Urinary bladder (tissue), 4 donors: Measurements from ENCODE around the gene PHKB. TPM values are rescaled to one million over a fixed set of nuclear protein-coding genes. Genes with fewer than 3 reads are reported as not detected.
"Not testable (repeated sequence)": the region's sequence is repeated elsewhere in the genome, so short reads cannot be mapped to it uniquely, and the experiment has no call there.

ENCODE experiments used
- DNase-seq: peaks from one replicate; pipeline ENCODE4 v3.0.0-alpha.2; 2015; ENCODE audit errors: extremely low spot score
- H3K27ac ChIP-seq: one replicate; pipeline ENCODE4 v1.5.1; 2013; ENCODE audit warnings: low read depth, mild to moderate bottlenecking, moderate library complexity
- H3K36me3 ChIP-seq: one replicate; pipeline ENCODE4 v1.6.1; 2013; ENCODE audit warnings: mild to moderate bottlenecking, moderate library complexity; ENCODE audit not compliant: insufficient read depth
- H3K4me1 ChIP-seq: one replicate; pipeline ENCODE4 v1.6.1; 2013; ENCODE audit warnings: mild to moderate bottlenecking, moderate library complexity; ENCODE audit not compliant: insufficient read depth
- H3K4me3 ChIP-seq: one replicate; pipeline ENCODE4 v1.5.1; 2013; ENCODE audit warnings: low read depth, low read length
- WGBS: extraction: QIAGEN DNeasy Blood & Tissue Kit; methylation state at CpG from one replicate; pipeline ENCODE4 v1.1.7; 2013; 5-methylcytosine and 5-hydroxymethylcytosine counted together
- polyA plus RNA-seq: library from polyadenylated mRNA; stranded (reverse); fragments of 200-250 nt; gene quantifications from one replicate; pipeline ENCODE4 v1.2.3, GENCODE V29; 2013
- total RNA-seq: library from RNA; depleted of rRNA; stranded (reverse); fragments of >200 nt; gene quantifications from one replicate; pipeline ENCODE4 v1.2.3, GENCODE V29; 2014
- donor health status: healthy with polysubstance abuse.
- donor health status: healthy.

PHKB gene
- total and polyA plus RNA-seq, 2 donors: 25.5 to 162 TPM

GRCh38 chr16:47541135-47541534 lies 80.0 kb downstream of the PHKB start:
- WGBS: 99% methylated on average over 3 of the region's 3 CpGs
- not testable (repeated sequence) for H3K27ac ChIP-seq, H3K4me1 ChIP-seq, H3K36me3 ChIP-seq, H3K4me3 ChIP-seq, DNase-seq

- 97% methylated on average over 6 of the region's 6 CpGs for WGBS
- not testable (repeated sequence) for H3K27ac ChIP-seq, H3K4me3 ChIP-seq, H3K36me3 ChIP-seq, H3K4me1 ChIP-seq, DNase-seq
Measured at GRCh38 chr16:47544255-47544654, 83.1 kb downstream of the PHKB start.

GRCh38 chr16:47551185-47551584 lies 90.1 kb downstream of the PHKB start:
- DNase-seq, H3K27ac ChIP-seq, H3K36me3 ChIP-seq, H3K4me1 ChIP-seq, H3K4me3 ChIP-seq: not testable (repeated sequence)
- 98% methylated on average over 3 of the region's 3 CpGs for WGBS

GRCh38 chr16:47551767-47552166 lies 90.6 kb downstream of the PHKB start:
- WGBS: 96% methylated on average over 3 of the region's 3 CpGs
- H3K4me3 ChIP-seq, H3K27ac ChIP-seq, H3K36me3 ChIP-seq, H3K4me1 ChIP-seq, DNase-seq: not testable (repeated sequence)

DNA sequence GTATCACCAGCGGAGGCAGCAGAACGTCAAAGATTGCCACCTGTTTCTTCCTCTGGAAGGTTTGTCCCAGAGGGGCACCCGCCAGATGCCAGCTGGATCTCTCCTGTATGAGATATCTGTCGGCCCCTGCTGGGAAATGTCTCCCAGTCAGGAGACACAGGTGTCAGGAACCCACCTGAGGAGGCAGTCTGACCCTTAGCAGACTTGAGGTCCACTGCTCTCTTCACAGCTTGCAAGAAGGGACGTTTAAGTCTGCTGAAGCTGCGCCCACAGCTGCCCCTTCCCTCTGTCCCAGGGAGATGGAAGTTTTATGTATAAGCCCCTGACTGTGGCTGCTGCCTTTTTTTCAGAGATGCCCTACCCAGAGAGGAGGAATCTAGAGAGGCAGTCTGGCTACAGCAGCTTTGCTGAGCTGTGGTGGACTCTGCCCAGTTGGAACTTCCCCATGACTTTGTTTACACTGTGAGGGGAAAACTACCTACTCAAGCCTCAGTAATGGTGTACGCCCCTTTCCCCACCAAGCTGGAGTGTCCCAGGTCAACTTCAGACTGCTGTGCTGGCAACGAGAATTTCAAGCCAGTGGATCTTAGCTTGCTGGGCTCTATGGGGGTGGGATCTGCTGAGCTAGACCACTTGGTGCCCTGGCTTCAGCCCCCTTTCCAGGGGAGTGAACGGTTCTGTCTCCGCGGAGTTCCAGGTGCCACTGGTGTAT lies 92.9 kb downstream of the PHKB start:
- no peak overlapping the region for H3K4me3 ChIP-seq
- DNase-seq: no peak
- WGBS: 96% methylated on average over 11 of the region's 11 CpGs
- H3K4me1 ChIP-seq: no peaks in the 10 kb centered on the region
- H3K36me3 ChIP-seq: no peaks in the 10 kb centered on the region
- H3K27ac ChIP-seq: no peak overlapping the region

GRCh38 chr16:47554587-47554986 lies 93.5 kb downstream of the PHKB start:
- H3K4me3 ChIP-seq, H3K36me3 ChIP-seq, H3K27ac ChIP-seq, DNase-seq, H3K4me1 ChIP-seq: not testable (repeated sequence)
- 96% methylated on average over 8 of the region's 8 CpGs for WGBS

DNA sequence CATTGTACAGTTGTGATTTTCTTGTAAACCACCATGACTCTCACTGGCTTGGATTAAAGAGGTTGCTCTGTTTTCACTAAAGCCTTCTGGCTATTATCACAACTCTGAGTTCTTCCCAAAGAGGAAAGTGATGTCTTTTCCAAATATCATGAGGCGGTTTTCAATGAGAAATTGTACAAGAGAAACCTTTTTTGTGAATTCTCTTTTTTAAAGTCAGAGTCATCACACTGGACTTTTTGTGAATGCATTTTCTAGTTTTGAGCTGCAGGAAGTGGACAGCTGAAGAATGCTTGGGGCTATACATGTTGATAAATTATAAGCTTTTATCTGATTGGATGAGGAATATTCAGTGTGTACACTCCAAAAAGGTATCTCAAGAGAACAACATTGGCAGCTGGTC lies 100.2 kb downstream of the PHKB start:
- no peaks in the 10 kb centered on the region for H3K4me1 ChIP-seq
- no peak overlapping the region for H3K4me3 ChIP-seq
- H3K36me3 ChIP-seq: peaks cover 2% of the 10 kb centered on the region
- 96% methylated on average over 1 of the region's 1 CpG for WGBS
- DNase-seq: no peak
- no peak overlapping the region for H3K27ac ChIP-seq

GRCh38 chr16:47562366-47562765 lies 101.2 kb downstream of the PHKB start:
- Histone ChIP-seq H3K4me3 (no peak overlapping the region), H3K4me1 (no peaks in the 10 kb centered on the region), H3K36me3 (peaks cover 2% of the 10 kb centered on the region), H3K27ac (no peak overlapping the region)
- DNase-seq: no peak

DNA sequence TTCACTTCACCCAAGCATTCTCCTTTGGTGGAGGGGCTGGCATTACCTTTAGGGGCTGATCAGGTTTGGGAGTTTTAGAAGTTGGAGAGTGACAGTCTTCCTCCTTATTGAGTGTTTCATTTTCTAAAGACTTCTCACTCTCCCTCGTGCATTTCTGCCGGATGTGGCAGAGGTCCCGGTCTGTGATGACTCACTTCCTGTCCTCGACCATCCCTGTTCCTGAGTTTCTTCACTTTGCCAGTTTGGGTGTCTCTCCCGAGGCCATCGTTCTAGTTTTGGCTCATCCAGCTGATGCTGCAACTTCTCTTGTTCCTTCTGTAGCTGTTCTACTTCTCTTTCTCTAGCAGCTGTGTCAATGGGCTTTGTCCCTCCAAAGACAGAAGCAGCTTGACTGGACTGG lies 104.3 kb downstream of the PHKB start:
- H3K4me1 ChIP-seq: no peaks in the 10 kb centered on the region
- H3K27ac ChIP-seq: no peak overlapping the region
- DNase-seq: no peak
- H3K36me3 ChIP-seq: peaks cover 2% of the 10 kb centered on the region
- no peak overlapping the region for H3K4me3 ChIP-seq
- 77% methylated on average over 6 of the region's 6 CpGs for WGBS

DNA sequence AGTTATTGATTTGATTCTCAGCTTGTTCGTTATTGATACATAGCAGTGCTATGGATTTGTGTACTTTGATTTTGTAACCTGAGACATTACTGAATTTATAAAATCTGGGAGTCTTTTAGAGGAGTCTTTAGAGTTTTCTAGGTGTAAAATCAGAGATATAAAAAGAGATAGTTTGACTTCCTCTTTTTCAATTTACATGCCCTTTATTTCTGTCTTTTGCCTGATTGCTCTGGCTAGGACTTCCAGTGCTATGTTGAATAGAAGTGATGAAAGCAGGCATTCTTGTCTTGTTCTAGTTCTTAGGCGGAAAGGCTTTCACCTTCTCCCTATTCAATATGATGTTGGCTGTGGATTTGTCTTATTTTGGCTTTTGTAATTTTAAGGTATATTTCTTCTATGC lies 106.2 kb downstream of the PHKB start:
- 96% methylated on average over 2 of the region's 2 CpGs for WGBS
- DNase-seq: no peak
- Histone ChIP-seq H3K27ac (no peak overlapping the region), H3K4me3 (no peak overlapping the region), H3K4me1 (no peaks in the 10 kb centered on the region), H3K36me3 (peaks cover 2% of the 10 kb centered on the region)

DNA sequence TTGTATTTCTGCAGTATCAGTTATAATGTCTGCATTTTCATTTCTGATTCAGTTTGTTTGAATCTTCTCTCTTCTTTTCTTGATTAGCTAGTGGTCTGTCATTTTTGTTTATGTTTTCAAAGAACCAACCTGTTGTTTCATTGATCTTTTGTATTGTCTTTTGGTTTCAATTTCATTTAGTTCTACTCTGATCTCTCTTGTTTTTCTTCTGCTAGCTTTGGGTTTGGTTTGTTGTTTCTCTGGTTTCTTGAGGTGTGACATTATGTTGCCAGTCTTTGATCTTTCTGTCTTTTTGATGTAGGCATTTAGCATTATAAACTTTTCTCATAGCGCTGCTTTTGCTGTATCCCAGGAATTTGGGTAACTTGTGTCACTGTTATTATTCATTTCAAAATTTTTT lies 107.2 kb downstream of the PHKB start:
- no peak overlapping the region for H3K27ac ChIP-seq
- 95% methylated on average over 1 of the region's 1 CpG for WGBS

GRCh38 chr16:47571049-47571448 lies 109.9 kb downstream of the PHKB start:
- no peaks in the 10 kb centered on the region for H3K4me1 ChIP-seq
- H3K4me3 ChIP-seq: no peak overlapping the region
- H3K27ac ChIP-seq: no peak overlapping the region
- no peaks in the 10 kb centered on the region for H3K36me3 ChIP-seq
- no peak for DNase-seq

More for the DNA sequence above, 107.2 kb downstream of the PHKB start:
- DNase-seq: no peak
- Histone ChIP-seq H3K4me3 (no peak overlapping the region), H3K36me3 (peaks cover 2% of the 10 kb centered on the region), H3K4me1 (no peaks in the 10 kb centered on the region)

- no peak for DNase-seq
- Histone ChIP-seq H3K4me3 (no peak overlapping the region), H3K36me3 (no peaks in the 10 kb centered on the region), H3K4me1 (no peaks in the 10 kb centered on the region), H3K27ac (no peak overlapping the region)
- 81% methylated on average over 3 of the region's 3 CpGs for WGBS
Measured at GRCh38 chr16:47571711-47572110, 110.6 kb downstream of the PHKB start.

DNA sequence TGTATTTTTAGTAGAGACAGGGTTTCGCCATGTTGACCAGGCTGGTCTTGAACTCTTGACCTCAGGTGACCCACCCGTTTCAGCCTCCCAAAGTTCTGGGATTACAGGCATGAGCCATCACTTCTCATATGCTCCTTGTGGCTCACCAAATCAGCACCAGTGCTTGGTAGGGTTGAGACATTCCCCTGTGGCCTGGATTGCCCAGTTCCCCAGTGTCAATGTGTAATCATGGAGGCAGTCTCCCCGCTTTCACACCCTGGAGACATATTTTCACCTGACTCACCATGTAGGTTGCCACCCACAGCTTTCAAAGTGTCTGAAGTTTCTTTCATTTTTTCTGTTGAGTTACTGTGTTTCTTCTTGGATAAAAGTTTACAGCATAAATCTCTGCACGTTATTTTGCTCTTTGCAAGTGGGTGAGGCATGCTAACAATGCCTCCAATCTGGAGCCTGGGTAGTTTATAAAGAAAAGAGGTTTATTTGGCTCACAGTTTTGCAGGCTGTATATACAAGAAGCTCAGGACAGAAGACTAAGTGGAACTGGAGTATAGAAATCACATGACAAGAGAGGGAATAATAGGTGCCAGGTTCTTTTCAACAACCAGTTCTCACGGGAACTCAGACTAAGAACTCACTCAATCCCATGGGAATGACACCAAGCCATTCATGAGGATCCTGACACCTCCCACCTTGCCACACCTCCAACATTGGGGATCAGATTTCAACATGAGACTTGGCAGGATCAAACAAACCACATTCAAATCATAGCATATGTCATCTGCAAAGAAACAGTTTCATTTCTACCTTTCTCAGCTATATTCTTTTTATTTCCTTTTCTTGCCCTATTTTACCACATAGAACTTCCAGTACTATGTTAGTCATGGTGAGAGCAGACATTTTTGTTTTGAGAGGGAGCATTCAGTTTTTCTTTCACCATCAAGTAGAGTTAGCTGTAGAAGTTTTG lies 113.2 kb downstream of the PHKB start:
- Histone ChIP-seq H3K36me3 (peaks cover 3% of the 10 kb centered on the region), H3K27ac (no peak overlapping the region), H3K4me3 (no peak overlapping the region), H3K4me1 (no peaks in the 10 kb centered on the region)
- no peak for DNase-seq
- 66% methylated on average over 5 of the region's 5 CpGs for WGBS
